GM12801 (cell line): ENCODE data around the gene CTNNA3.

ENCODE experiments used
- TF ChIP-seq, protein P1 (sequence below): IDR thresholded peaks from one replicate; pipeline ENCODE4 v1.5.1; 2011; ENCODE audit warnings: control low read depth; ENCODE audit not compliant: insufficient read length; ENCODE audit errors: extremely low read depth

Gene CTNNA3

DNA sequence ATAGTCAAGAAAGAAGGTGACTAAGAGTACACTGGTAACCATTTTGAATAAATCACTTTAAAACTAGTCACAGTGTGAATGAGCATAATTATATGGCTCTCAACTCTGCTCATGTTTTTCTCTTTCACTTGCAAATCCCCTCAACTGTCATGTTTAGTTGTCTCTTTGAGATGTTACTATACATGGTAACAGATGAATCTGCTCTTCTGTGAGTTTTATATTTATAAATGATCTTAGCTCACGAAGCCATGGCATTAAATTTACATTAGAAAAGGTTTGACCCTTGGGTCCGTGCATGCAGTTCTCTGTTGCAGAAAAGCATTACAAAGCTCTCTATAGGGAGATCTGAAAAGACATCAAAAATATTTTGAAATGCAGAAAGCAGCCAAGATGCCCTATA lies 803.1 kb downstream of the CTNNA3 start:
- TF ChIP-seq, protein P1, sequence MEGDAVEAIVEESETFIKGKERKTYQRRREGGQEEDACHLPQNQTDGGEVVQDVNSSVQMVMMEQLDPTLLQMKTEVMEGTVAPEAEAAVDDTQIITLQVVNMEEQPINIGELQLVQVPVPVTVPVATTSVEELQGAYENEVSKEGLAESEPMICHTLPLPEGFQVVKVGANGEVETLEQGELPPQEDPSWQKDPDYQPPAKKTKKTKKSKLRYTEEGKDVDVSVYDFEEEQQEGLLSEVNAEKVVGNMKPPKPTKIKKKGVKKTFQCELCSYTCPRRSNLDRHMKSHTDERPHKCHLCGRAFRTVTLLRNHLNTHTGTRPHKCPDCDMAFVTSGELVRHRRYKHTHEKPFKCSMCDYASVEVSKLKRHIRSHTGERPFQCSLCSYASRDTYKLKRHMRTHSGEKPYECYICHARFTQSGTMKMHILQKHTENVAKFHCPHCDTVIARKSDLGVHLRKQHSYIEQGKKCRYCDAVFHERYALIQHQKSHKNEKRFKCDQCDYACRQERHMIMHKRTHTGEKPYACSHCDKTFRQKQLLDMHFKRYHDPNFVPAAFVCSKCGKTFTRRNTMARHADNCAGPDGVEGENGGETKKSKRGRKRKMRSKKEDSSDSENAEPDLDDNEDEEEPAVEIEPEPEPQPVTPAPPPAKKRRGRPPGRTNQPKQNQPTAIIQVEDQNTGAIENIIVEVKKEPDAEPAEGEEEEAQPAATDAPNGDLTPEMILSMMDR, result no peak

DNA sequence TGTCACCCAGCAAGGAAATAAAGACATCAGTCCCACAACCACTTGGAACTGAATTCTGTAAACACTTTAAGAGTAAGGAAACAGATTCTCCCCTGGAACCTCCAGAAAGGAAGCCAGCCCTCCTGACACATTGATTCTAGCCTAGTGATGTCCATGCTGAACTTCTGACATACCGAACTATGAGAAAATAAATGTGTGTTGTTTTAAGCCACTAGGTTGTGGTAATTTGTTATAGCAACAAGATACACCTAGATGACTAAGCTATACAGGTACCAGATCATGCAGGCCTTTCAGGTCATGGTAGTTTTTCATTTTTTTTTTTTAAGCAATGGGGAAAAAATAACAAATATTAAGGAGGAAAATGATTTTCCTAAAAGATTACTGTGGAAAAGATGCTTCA lies 807.8 kb downstream of the CTNNA3 start:
- TF ChIP-seq, protein P1, result no peak

DNA sequence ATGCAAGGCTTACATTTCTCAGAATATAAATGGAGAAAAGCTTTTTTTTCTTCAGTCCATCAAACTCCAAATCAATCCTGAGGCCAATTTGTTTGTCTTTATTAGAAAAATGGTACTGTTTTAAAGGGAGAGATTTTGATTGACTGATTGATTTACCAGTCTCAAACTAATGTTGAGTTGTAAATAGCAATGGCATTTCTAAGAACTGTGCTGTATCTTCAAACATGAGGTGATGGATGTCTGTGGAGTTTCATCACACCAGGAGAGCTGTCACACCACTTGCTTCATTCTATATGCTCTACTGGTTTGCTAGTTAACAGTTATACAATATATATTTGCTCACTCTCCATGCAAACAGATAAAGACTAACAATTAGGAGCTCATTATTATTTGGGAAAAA lies 809.1 kb downstream of the CTNNA3 start:
- TF ChIP-seq, protein P1, result no peak

DNA sequence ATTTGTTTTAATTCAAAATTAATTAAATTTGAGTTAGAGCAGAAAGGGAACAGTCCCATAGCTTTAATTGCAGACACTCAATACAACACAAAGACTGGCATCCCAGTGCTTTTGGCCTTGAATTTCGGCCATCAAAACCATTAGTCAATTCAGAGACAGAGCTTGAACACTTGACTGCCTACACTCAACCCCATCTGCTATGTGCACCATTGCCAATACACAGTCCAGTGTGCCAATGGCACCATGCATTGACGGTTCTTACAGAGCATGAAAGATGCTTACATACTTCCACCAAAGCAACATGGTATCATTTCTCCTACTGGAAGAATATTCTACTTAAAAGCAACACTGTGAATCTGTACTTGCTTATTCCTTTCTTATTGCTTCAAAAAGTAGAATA lies 813.7 kb downstream of the CTNNA3 start:
- TF ChIP-seq, protein P1, result no peak

DNA sequence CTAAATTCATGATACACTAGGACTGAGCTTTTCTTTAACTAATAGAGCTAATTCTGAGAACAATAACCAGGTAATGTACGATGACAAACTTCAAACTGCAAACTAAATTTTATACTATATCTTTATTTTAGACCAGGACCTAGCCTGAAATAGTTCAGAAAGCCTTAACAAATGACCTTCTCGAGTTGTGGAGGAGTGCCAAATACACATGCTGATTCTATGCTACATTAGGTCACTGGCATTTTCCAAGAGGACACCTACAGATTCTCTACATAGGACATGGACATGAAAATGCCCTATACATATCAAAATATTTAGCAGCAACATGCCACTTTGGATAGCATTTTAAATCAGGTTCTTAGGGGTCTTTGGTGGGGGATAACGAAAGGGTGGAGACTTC lies 814.2 kb downstream of the CTNNA3 start:
- TF ChIP-seq, protein P1, result no peak

DNA sequence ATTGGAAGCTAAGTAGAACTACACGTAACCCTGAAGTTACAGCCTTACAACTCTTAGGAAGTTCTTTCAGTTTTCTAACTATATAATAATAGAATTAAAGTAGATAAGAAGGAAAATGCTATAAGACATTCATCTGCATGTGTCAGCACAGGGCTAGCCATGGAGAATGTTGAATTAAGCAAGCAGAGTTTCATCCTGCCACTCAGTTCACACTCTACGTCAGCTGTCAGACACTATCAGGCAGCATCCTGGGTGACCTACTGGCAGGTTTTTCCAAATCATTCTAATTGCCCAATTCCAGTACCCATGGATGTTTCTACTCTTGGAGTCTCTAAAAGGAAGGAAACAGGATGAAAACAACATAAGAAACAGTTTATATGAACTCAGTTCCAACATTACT lies 815.2 kb downstream of the CTNNA3 start:
- TF ChIP-seq, protein P1, result no peak

DNA sequence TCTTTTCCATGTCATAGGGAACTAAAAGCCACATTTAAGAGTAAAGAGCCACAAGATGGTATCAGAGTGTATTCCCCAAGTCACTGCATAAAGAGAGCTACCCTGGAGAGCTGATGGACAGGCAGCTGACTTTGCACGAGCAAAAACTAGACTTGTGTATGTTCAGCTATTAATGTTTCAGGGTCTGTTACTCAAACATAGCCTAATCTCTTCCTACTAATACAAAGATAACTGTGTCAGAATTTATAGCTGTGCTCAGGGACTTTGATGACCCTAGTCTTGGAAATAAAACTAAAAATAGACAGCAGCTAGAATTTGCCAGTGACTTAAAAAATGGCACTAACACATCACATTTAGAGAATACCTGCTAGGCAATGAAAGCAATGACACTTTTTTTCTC lies 815.7 kb downstream of the CTNNA3 start:
- TF ChIP-seq, protein P1, result no peak

DNA sequence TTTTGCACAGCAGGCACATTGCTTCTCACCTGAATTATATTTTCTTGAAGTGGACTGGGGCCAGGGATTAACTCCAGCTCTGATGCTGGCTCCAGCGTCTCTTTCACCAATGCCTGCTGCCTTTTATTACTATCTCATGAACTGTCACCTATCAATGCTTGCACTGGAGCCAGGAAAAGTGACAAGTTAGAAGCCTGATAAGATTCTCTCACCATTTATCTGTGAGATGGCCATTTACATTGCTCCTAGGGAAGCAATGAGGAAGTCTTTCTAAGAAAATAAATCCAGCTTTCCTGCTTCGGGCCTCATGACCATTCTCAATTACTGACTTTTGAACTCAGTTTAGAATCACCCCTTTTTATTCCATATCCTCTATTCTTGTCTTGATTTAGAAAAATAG lies 818.6 kb downstream of the CTNNA3 start:
- TF ChIP-seq, protein P1, result no peak
